VCaP (cell line): ENCODE data around the gene MAPT.

ENCODE experiments used
- H3K27ac ChIP-seq: fragments of 450-650 bp; 2 replicates; pipeline ENCODE4 v1.5.1; 2017
- TF ChIP-seq, protein P1 (sequence below): fragments of 450-650 bp; conservative IDR thresholded peaks from 2 replicates; pipeline ENCODE4 v1.5.1; 2017; ENCODE audit warnings: mild to moderate bottlenecking, moderate library complexity

Gene MAPT

DNA sequence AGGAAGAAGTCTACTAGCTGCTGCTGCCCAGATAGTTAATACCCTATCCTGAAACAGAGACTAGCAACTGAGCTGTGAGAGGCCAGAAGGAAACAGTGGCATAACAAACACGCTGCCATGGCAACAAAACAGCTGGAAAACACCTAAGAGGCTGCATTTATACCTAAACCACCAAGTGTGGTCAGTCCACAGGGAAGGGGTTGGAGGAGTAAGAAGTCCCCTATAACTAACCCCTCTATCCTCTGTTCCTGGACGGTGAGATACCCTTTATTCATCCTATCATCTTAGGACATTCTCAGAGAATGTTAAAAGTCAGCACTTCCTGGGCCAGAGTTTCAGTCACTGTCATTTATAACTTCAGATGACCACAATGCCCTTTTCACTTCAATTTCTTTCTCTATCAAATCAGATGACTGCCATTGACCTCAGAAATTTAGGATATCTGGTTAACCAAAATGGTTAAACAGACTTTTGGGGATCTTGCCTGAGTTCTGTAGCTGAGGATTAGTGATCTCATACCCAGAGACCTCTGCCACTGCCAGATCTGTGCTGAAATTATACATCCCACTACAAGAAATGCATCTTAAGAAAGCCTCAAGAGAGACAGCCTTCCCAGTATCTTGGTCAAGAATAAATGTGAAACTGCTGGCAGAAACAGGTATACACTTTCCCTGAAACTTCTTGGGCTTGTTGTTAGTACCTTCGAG is 140.9 kb downstream of the MAPT start:
- TF ChIP-seq, protein P1, sequence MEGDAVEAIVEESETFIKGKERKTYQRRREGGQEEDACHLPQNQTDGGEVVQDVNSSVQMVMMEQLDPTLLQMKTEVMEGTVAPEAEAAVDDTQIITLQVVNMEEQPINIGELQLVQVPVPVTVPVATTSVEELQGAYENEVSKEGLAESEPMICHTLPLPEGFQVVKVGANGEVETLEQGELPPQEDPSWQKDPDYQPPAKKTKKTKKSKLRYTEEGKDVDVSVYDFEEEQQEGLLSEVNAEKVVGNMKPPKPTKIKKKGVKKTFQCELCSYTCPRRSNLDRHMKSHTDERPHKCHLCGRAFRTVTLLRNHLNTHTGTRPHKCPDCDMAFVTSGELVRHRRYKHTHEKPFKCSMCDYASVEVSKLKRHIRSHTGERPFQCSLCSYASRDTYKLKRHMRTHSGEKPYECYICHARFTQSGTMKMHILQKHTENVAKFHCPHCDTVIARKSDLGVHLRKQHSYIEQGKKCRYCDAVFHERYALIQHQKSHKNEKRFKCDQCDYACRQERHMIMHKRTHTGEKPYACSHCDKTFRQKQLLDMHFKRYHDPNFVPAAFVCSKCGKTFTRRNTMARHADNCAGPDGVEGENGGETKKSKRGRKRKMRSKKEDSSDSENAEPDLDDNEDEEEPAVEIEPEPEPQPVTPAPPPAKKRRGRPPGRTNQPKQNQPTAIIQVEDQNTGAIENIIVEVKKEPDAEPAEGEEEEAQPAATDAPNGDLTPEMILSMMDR, result no peak

GRCh38 chr17:46036491-46036890 is 142.1 kb downstream of the MAPT start:
- TF ChIP-seq, protein P1, result no peak
- H3K27ac ChIP-seq, result no peak overlapping the region

More for the DNA sequence above, 140.9 kb downstream of the MAPT start:
- no peak overlapping the region for H3K27ac ChIP-seq

GRCh38 chr17:46037722-46038255 is 143.4 kb downstream of the MAPT start:
- no peak overlapping the region for H3K27ac ChIP-seq
- TF ChIP-seq, protein P1, result no peak

GRCh38 chr17:46038414-46038813 is 144.1 kb downstream of the MAPT start:
- TF ChIP-seq, protein P1, result no peak
- H3K27ac ChIP-seq, result no peak overlapping the region

- TF ChIP-seq, protein P1, result no peak
- H3K27ac ChIP-seq, result peak overlapping the region; percentile 44
These were observed 144.6 kb downstream of the MAPT start for GRCh38 chr17:46038937-46039336.

DNA sequence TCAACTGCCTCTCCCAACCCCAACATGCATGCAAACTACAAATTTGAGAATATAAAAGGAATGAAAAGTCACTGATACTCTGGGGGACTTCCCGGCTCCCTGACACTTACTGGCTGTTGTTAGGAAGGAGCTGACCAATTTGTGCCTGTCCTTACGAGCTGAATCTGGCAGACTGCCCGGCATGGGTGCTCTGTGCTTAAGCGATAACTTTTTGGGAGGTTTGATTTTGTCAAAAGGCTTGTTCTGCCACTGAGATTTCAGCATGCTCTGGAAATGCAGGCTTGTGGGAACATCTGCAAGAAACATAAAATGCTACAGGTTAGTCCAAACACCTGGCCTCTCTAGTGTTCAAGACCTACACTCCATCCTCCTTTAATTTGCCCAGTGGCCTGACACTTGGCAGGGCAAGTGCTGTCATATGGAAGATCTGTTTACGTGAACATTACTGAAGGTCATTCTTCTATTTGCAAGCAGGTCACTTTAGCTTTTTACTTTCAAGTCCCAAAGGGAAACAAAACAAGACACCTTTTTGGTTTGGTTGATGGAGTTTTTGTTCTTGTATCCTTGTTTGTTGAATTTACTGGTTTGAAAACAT is 145.3 kb downstream of the MAPT start:
- TF ChIP-seq, protein P1, result no peak
- peak overlapping the region; percentile 44 for H3K27ac ChIP-seq

GRCh38 chr17:46042246-46042645 is 147.9 kb downstream of the MAPT start:
- TF ChIP-seq, protein P1, result no peak
- peak overlapping the region; percentile 44 for H3K27ac ChIP-seq
